Astrocyte (in vitro differentiated cells and primary cell): Measurements from ENCODE around the gene POLN. TPM values are rescaled to one million over a fixed set of nuclear protein-coding genes. Genes with fewer than 3 reads are reported as not detected.
A peak's percentile ranks its signal among the peaks of the same experiment; 100 is the strongest.

Source experiments
- DNase-seq: peaks from one replicate; pipeline ENCODE4 v3.0.0-alpha.2; 2010; ENCODE audit warnings: low read depth
- FAIRE-seq: peaks from 2 replicates; lab custom pipeline; 2011; peaks lifted over from hg19 to GRCh38; lab: Jason Lieb, UNC
- H2AFZ ChIP-seq: 2 replicates; pipeline ENCODE4 v1.6.0; 2012; ENCODE audit warnings: low read depth, low read length, inconsistent platforms
- H3K27ac ChIP-seq: 2 replicates; pipeline ENCODE4 v1.5.1; 2011; ENCODE audit warnings: low read depth, low read length, inconsistent platforms
- H3K27me3 ChIP-seq: 2 replicates; pipeline ENCODE4 v1.6.0; 2011; ENCODE audit warnings: low read length, inconsistent platforms; ENCODE audit not compliant: insufficient read depth
- H3K36me3 ChIP-seq: 2 replicates; pipeline ENCODE4 v1.5.1; 2011; ENCODE audit warnings: low read length, inconsistent platforms; ENCODE audit not compliant: insufficient read depth
- H3K4me1 ChIP-seq: 2 replicates; pipeline ENCODE4 v1.5.1; 2011; ENCODE audit warnings: low read length, inconsistent platforms; ENCODE audit not compliant: insufficient read depth
- H3K4me2 ChIP-seq: 2 replicates; pipeline ENCODE4 v1.6.0; 2012; ENCODE audit warnings: low read length, inconsistent platforms
- H3K4me3 ChIP-seq: 2 replicates; pipeline ENCODE4 v1.5.1; 2011; ENCODE audit warnings: low read depth, mild to moderate bottlenecking, low read length, inconsistent platforms; ENCODE audit not compliant: insufficient read depth
- H3K79me2 ChIP-seq: 2 replicates; pipeline ENCODE4 v1.6.0; 2012; ENCODE audit warnings: mild to moderate bottlenecking, low read length, inconsistent platforms; ENCODE audit not compliant: insufficient read depth
- H3K9ac ChIP-seq: 2 replicates; pipeline ENCODE4 v1.6.0; 2012; ENCODE audit warnings: mild to moderate bottlenecking, low read length, inconsistent platforms
- H3K9me3 ChIP-seq: 2 replicates; pipeline ENCODE4 v1.5.1; 2012; ENCODE audit warnings: low read depth, mild to moderate bottlenecking, low read length, inconsistent platforms; ENCODE audit not compliant: insufficient read depth
- H4K20me1 ChIP-seq: 2 replicates; pipeline ENCODE4 v1.6.0; 2012; ENCODE audit warnings: low read length, inconsistent platforms; ENCODE audit not compliant: insufficient read depth
- H3K27ac Mint-ChIP-seq: one replicate; pipeline ENCODE4 v1.8.0; 2021; ENCODE audit warnings: mild to moderate bottlenecking, mixed read lengths; ENCODE audit not compliant: unreplicated experiment
- H3K27me3 Mint-ChIP-seq: one replicate; pipeline ENCODE4 v1.8.0; 2021; ENCODE audit warnings: low read depth, mixed read lengths; ENCODE audit not compliant: unreplicated experiment
- H3K36me3 Mint-ChIP-seq: one replicate; pipeline ENCODE4 v1.8.0; 2021; ENCODE audit warnings: low read depth, mixed read lengths; ENCODE audit not compliant: unreplicated experiment
- H3K4me1 Mint-ChIP-seq: one replicate; pipeline ENCODE4 v1.8.0; 2021; ENCODE audit warnings: low read depth, mixed read lengths; ENCODE audit not compliant: unreplicated experiment
- H3K4me3 Mint-ChIP-seq: one replicate; pipeline ENCODE4 v1.8.0; 2021; ENCODE audit warnings: mild to moderate bottlenecking, moderate library complexity, mixed read lengths; ENCODE audit not compliant: unreplicated experiment
- H3K9me3 Mint-ChIP-seq: one replicate; pipeline ENCODE4 v1.8.0; 2021; ENCODE audit warnings: mild to moderate bottlenecking, mixed read lengths; ENCODE audit not compliant: unreplicated experiment
- CTCF ChIP-seq: IDR thresholded peaks from 2 replicates; pipeline ENCODE4 v1.5.1; 2011; ENCODE audit warnings: low read depth, mild to moderate bottlenecking, inconsistent platforms, low read length, moderate library complexity; ENCODE audit not compliant: insufficient read depth
- EZH2 ChIP-seq: IDR thresholded peaks from 2 replicates; pipeline ENCODE4 v1.6.1; 2012; ENCODE audit warnings: mild to moderate bottlenecking, low read length, inconsistent platforms; ENCODE audit not compliant: insufficient read depth
- total RNA-seq: library from RNA; stranded (reverse); gene quantifications from 2 replicates; pipeline ENCODE4 v1.2.1, GENCODE V29; 2021

POLN gene
- total RNA-seq, 1 donor from 2014 or later, result 3.1 TPM

GRCh38 chr4:2060611-2061185 is 181.2 kb downstream of the POLN start:
- Histone ChIP-seq H2AFZ (no peak overlapping the region), H3K4me1 (no peaks in the 10 kb centered on the region), H3K79me2 (no peaks in the 10 kb centered on the region), H3K9ac (no peak overlapping the region), H3K9me3 (no peaks in the 10 kb centered on the region), H3K4me2 (no peak overlapping the region), H4K20me1 (no peaks in the 10 kb centered on the region), H3K27ac (no peak overlapping the region), H3K36me3 (no peaks in the 10 kb centered on the region), H3K27me3 (peaks cover 22% of the 10 kb centered on the region), H3K4me3 (no peak overlapping the region)
- Mint-ChIP-seq H3K27ac (no peak overlapping the region), H3K27me3 (peaks cover 27% of the 10 kb centered on the region), H3K9me3 (no peaks in the 10 kb centered on the region), H3K4me3 (no peak overlapping the region), H3K36me3 (no peaks in the 10 kb centered on the region), H3K4me1 (no peaks in the 10 kb centered on the region)
- FAIRE-seq (no peak), DNase-seq (no peak)
- TF ChIP-seq EZH2 (peak; percentile 55), CTCF (no peak)

- no peaks in the 10 kb centered on the region for H3K79me2 ChIP-seq
- H3K27ac ChIP-seq, result no peak overlapping the region
- FAIRE-seq (no peak), DNase-seq (no peak)
- no peak overlapping the region for H2AFZ ChIP-seq
- no peaks in the 10 kb centered on the region for H3K36me3 ChIP-seq
- no peak overlapping the region for H3K9ac ChIP-seq
- Mint-ChIP-seq H3K4me1 (no peaks in the 10 kb centered on the region), H3K36me3 (no peaks in the 10 kb centered on the region), H3K9me3 (no peaks in the 10 kb centered on the region), H3K27me3 (peaks cover 28% of the 10 kb centered on the region), H3K27ac (no peak overlapping the region), H3K4me3 (no peak overlapping the region)
- no peak overlapping the region for H3K4me2 ChIP-seq
- H3K27me3 ChIP-seq, result peaks cover 22% of the 10 kb centered on the region
- H4K20me1 ChIP-seq, result no peaks in the 10 kb centered on the region
- H3K4me1 ChIP-seq, result no peaks in the 10 kb centered on the region
- TF ChIP-seq EZH2 (peak; percentile 89), CTCF (no peak)
- H3K9me3 ChIP-seq, result no peaks in the 10 kb centered on the region
- no peak overlapping the region for H3K4me3 ChIP-seq
These were observed 182.0 kb downstream of the POLN start for GRCh38 chr4:2059726-2060602.
